ENCODE measurements around the gene OOEP. TPM values are rescaled to one million over a fixed set of nuclear protein-coding genes. Genes with fewer than 3 reads are reported as not detected.

OOEP gene
- total RNA-seq, 3 donors from 2014 or later = 0.33 TPM; not detected in 2

GRCh38 chr6:73348550-73349204 lies 21.0 kb downstream of the OOEP start:
- Histone ChIP-seq H3K4me1 (no peaks in the 10 kb centered on the region), H3K4me3 (no peak overlapping the region), H3K36me3 (no peaks in the 10 kb centered on the region), H3K27me3 (peaks cover 0 to 13% of the 10 kb centered on the region in 2 donors), H3K9me3 (no peaks in the 10 kb centered on the region), H3K27ac (no peak overlapping the region)
- intact Hi-C loops (cut with DNase I; ENCODE audit: low total_unique reads) = no loop called here
- no peak for DNase-seq (ENCODE audit: low spot score in 2 of 2)
- TF ChIP-seq POLR2A (IDR thresholded peaks at IDR 0.05) = no peak
- no peak for TF ChIP-seq CTCF (IDR thresholded peaks at IDR 0.05)
- no peak for TF ChIP-seq POLR2AphosphoS5 (IDR thresholded peaks at IDR 0.05)

- Histone ChIP-seq H3K9me3 (no peaks in the 10 kb centered on the region), H3K27me3 (peaks cover 0 to 2% of the 10 kb centered on the region in 2 donors), H3K4me1 (no peaks in the 10 kb centered on the region), H3K36me3 (no peaks in the 10 kb centered on the region), H3K4me3 (no peak overlapping the region), H3K27ac (no peak overlapping the region)
- no peak for DNase-seq (ENCODE audit: low spot score in 2 of 2)
- TF ChIP-seq POLR2AphosphoS5 (IDR thresholded peaks at IDR 0.05) (no peak), POLR2A (IDR thresholded peaks at IDR 0.05) (no peak), CTCF (IDR thresholded peaks at IDR 0.05) (no peak)
- intact Hi-C loops (cut with DNase I; ENCODE audit: low total_unique reads) = no loop called here
Observed at GRCh38 chr6:73343164-73343563, 26.5 kb downstream of the OOEP start.

- H3K36me3 ChIP-seq = no peaks in the 10 kb centered on the region
- DNase-seq (ENCODE audit: low spot score in 2 of 2) = no peak
- H3K27ac ChIP-seq = no peak overlapping the region
- no peaks in the 10 kb centered on the region for H3K4me1 ChIP-seq
- no peak overlapping the region for H3K4me3 ChIP-seq
- intact Hi-C loops (cut with DNase I; ENCODE audit: low total_unique reads) = no loop called here
- H3K9me3 ChIP-seq = no peaks in the 10 kb centered on the region
- TF ChIP-seq CTCF (IDR thresholded peaks at IDR 0.05) (no peak), POLR2A (IDR thresholded peaks at IDR 0.05) (no peak), POLR2AphosphoS5 (IDR thresholded peaks at IDR 0.05) (no peak)
- no peaks in the 10 kb centered on the region for H3K27me3 ChIP-seq
Observed at GRCh38 chr6:73342174-73342573, 27.5 kb downstream of the OOEP start.

- Histone ChIP-seq H3K9me3 (no peaks in the 10 kb centered on the region), H3K4me3 (no peak overlapping the region), H3K36me3 (no peaks in the 10 kb centered on the region), H3K27me3 (no peaks in the 10 kb centered on the region), H3K4me1 (no peaks in the 10 kb centered on the region), H3K27ac (no peak overlapping the region)
- intact Hi-C loops (cut with DNase I; ENCODE audit: low total_unique reads) = no loop called here
- TF ChIP-seq POLR2A (IDR thresholded peaks at IDR 0.05) (no peak), CTCF (IDR thresholded peaks at IDR 0.05) (no peak), POLR2AphosphoS5 (IDR thresholded peaks at IDR 0.05) (no peak)
- no peak for DNase-seq (ENCODE audit: low spot score in 2 of 2)
Observed at GRCh38 chr6:73341335-73341734, 28.4 kb downstream of the OOEP start.

GRCh38 chr6:73340048-73340447 lies 29.6 kb downstream of the OOEP start:
- intact Hi-C loops (cut with DNase I; ENCODE audit: low total_unique reads) = no loop called here
- Histone ChIP-seq H3K4me1 (no peaks in the 10 kb centered on the region), H3K36me3 (no peaks in the 10 kb centered on the region), H3K27ac (no peak overlapping the region), H3K4me3 (no peak overlapping the region), H3K27me3 (no peaks in the 10 kb centered on the region), H3K9me3 (no peaks in the 10 kb centered on the region)
- TF ChIP-seq POLR2AphosphoS5 (IDR thresholded peaks at IDR 0.05) = no peak
- no peak for TF ChIP-seq CTCF (IDR thresholded peaks at IDR 0.05)
- no peak for TF ChIP-seq POLR2A (IDR thresholded peaks at IDR 0.05)
- no peak for DNase-seq (ENCODE audit: low spot score in 2 of 2)

Measured in breast epithelium (tissue), 4 donors.